A549 treated with RU486 at 1 μM for 4 hours (cell line): ENCODE results near the gene GRM5. TPM values are rescaled to one million over a fixed set of nuclear protein-coding genes. Genes with fewer than 3 reads are reported as not detected.

ENCODE experiments used
- total RNA-seq: library from RNA; stranded (reverse); fragments of 200-300 nt; extraction: Qiagen RNA extraction; gene quantifications from 5 replicates; pipeline ENCODE4 v1.2.3, GENCODE V29; 2022; ENCODE audit warnings: low read depth

The GRM5 gene
- not detected in 5 replicates for total RNA-seq

GRCh38 chr11:89065651-89066201, at the start of gene GRM5:
TSS of gene GRM5 (minus strand) at chr11:89065982. CDS start at chr11:89047872, 18,110 bp downstream.

Other genes with a start within 250 kb of the GRM5 start
- gene TYR, start 111.9 kb upstream of the GRM5 start, total RNA-seq: not detected in 5 replicates